Measurements from ENCODE around the gene CMIP. TPM values are rescaled to one million over a fixed set of nuclear protein-coding genes. Genes with fewer than 3 reads are reported as not detected.

CMIP gene
- total RNA-seq, 1 donor from 2014 or later: 19.1 TPM

GRCh38 chr16:81693041-81693743, 248.6 kb downstream of the CMIP start:
- no peak overlapping the region for H3K4me3 ChIP-seq (ENCODE audit: low read depth, low read length)
- no peak for DNase-seq (ENCODE audit: low read depth)
- no peak for TF ChIP-seq CTCF (conservative IDR thresholded peaks at IDR 0.05; ENCODE audit: low read depth, low read length)

DNA sequence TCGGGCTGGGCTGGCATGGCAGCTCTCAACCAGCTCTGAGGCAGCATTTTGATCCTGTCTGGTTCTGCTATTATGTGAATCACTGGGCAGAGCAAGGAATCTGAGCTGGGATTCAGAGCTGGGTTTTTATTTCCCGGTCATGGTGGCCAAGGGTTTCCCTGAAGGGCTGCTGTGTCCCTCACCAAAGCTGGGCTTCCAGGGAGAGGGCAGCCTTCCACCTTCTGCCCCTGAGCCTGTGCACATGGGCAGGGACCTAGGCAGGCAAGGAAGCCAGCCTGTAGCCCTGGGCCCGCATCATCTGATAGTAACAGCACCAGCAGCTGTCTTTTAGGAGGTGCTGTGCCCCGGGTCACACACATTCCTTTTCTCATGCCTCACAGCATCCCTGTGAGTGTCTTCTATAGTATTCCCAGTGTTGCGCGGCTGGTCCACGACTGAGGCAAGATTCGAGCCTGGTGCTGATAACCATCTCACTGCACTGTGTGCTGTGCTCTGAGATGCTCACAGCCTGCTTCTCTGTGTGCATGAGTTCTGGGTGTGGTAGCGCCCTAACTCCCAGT, 249.2 kb downstream of the CMIP start:
- no peak for TF ChIP-seq CTCF (conservative IDR thresholded peaks at IDR 0.05; ENCODE audit: low read depth, low read length)
- no peak overlapping the region for H3K4me3 ChIP-seq (ENCODE audit: low read depth, low read length)
- DNase-seq (ENCODE audit: low read depth): no peak

- no peak for TF ChIP-seq CTCF (conservative IDR thresholded peaks at IDR 0.05; ENCODE audit: low read depth, low read length)
- H3K4me3 ChIP-seq (ENCODE audit: low read depth, low read length): no peak overlapping the region
- no peak for DNase-seq (ENCODE audit: low read depth)
Observed at GRCh38 chr16:81694494-81695280, 250.1 kb downstream of the CMIP start.

- no peak overlapping the region for H3K4me3 ChIP-seq (ENCODE audit: low read depth, low read length)
- DNase-seq (ENCODE audit: low read depth): no peak
- TF ChIP-seq CTCF (conservative IDR thresholded peaks at IDR 0.05; ENCODE audit: low read depth, low read length): no peak
Observed at GRCh38 chr16:81695321-81696165, 250.9 kb downstream of the CMIP start.

- no peak overlapping the region for H3K4me3 ChIP-seq (ENCODE audit: low read depth, low read length)
- DNase-seq (ENCODE audit: low read depth): no peak
- TF ChIP-seq CTCF (conservative IDR thresholded peaks at IDR 0.05; ENCODE audit: low read depth, low read length): no peak
Observed at GRCh38 chr16:81696166-81696960, 251.8 kb downstream of the CMIP start.
